DMS79 treated with DMSO at 0.1 percent for 48 hours (cell line): ENCODE results near the gene ZNF679.
"Not testable (repeated sequence)": the region's sequence is repeated elsewhere in the genome, so short reads cannot be mapped to it uniquely, and the experiment has no call there.

Experiments
- DNase-seq: peaks from one replicate; lab custom pipeline; 2025; lab: John Stamatoyannopoulos, UW

ZNF679 gene

DNA sequence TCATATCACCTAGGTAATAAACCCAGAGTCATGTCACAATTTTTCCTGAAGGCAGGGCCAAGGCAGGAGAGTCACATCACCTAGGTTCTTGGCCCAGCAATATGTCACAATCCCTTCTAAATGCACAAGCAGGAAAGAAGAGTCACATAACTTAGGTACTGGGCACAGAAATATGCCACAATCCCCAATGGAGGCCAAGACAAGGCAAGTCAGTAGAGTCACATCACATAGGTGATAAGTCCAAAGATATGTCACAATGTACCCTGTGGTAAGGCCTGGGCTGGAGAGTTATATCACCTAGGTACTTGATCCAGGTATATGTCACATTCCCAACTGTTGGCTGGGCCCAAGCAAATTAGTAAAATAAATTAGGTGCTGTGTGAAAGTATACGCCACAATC, at the start of gene ZNF679:
TSS of gene ZNF679 (plus strand) at position 301 of the 400 bp plus-strand sequence. CDS start 20,644 bp downstream, outside the sequence.
- DNase-seq = not testable (repeated sequence)

DNA sequence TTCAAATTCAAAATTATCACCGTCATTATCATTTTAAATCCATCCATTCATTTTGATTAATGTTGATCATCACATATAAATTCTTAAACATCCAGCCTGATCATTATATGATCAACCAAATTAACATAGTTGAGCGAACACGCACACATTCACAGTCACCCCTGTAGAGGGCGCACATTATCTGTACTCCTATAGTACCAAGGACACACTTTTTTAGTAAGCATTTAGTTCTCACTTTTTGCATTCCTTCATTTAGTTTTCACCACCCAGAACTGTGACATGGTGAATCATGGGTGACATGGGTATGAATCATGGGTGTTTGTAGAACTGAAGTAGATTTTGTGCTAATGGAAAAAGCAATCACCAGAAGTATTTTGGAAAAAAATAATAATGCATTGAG, 47.3 kb upstream of the ZNF679 start:
- no peak for DNase-seq

DNA sequence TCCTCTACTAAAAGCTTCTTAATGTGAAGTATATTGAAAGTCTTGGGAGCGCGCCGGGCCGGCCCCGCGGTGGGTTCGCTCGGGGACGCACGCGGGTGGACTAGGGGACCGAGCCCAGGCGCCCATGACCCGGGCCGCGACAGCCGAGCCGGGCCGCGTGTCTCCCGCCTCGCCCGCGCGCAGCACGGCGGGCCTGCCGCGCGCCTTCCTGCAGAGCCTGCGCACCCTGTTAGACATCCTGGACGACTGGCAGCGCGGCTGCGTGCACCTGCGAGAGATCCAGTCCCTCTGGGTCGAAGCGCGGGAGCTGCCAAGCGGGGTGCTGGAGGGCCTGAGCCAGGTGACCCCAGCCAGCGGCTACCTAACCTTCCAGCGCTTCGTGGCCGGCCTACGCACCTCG, 46.7 kb upstream of the ZNF679 start:
- DNase-seq = no peak

DNA sequence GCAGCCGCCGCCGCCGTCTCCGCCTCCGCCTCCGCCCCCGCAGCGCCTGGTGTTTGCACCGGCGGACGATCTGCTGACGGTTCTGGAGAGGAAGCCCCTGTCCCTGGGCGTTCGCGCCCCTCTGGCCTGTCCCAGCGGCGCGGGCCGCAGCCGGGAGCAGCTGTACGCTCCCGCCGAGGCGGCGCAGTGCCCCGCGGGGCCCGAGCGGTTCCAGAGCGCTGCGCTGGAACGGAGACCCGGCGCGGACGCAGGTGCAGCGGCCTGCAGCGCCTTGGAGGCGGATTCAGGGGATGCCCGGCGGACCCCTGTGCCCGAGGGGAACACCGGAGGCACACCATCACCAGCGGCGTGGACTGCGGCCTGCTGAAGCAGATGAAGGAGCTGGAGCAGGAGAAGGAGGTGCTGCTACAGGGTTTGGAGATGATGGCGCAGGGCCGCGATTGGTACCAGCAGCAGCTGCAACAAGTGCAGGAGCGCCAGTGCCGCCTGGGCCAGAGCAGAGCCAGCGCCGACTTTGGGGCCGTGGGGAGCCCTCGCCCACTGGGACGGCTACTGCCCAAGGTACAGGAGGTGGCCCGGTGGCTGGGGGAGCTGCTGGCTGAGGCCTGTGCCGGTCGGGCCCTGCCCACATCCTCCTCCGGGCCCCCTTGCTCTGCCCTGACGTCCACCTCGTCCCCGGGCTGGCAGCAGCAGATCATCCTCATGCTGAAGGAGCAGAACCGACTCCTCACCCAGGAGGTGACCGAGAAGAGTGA, 46.1 kb upstream of the ZNF679 start:
- DNase-seq = no peak

DNA sequence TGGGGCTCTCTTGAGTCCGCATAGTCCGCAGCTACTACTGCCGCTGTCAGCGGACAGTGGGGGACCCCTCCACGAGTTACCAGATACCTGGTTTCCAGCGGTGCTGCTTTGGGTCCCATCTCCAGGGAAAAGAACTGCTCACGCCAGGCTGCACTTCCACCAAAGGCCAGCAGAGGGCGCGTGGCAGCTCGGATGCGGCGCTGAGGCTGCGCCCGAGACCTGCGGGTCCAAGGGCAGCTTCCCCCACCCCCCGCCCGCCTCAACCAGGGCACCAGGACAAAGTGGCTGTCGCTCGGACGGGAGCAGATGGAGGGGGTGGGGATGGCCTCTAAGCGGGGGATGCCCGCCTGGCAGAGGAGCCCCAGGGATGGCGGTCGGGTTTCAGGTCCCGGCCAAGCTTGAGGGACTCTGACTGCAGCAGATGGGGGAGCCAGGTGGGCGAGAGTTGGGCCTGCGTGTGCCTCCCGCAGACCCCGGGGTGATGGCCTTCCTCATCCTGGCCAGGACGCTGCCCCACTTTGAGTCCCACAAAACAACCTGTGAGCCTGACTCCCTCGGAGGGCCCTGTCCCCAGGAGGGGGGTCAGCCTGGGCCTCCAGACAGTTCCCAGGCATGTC, 45.0 kb upstream of the ZNF679 start:
- no peak for DNase-seq

DNA sequence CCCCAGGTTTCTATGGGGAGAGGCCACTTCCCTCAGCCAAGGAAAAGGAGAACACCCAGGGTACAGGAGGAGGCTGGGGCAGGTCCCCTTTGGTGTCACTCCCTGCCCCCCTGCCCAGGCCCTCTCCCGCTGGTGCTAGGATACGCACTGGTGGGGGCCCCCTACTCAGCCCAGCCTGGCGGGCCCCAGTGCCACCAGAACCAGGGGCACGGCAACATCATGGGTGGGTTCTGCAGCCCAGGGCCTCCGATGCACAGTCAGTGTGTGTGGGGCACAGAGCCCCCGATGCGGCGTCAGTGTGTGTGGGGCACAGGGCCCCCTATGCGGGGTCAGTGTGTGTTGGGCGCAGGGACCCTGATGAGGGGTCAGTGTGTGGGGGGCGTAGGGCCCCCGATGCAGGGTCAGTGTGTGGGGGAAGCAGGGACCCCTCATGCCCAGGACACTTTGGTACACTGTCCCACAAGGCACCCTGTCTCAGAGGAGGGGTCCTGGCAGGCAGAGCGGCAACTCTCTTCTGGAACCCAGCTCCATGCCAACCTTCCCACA, 44.4 kb upstream of the ZNF679 start:
- DNase-seq = no peak

DNA sequence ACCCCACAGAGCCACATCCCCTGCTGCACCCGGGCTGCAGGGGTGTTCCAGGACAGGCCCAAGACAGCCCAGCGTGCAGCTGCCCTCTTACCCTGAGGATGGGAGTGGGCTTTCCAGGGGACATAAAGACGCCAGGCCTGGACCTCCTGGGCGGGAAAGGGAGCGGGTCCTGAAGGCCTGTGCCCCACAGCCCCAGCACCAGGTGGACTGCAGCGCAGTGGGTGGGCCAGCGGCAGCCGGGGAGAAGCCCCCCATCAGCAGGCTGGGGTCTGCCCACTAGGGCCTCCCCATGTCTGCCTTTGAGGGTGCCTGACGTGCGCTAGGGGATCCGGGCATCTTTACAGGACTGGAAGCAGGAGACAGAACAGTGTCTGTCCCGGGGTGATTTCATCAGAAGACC, 43.9 kb upstream of the ZNF679 start:
- DNase-seq = no peak

DNA sequence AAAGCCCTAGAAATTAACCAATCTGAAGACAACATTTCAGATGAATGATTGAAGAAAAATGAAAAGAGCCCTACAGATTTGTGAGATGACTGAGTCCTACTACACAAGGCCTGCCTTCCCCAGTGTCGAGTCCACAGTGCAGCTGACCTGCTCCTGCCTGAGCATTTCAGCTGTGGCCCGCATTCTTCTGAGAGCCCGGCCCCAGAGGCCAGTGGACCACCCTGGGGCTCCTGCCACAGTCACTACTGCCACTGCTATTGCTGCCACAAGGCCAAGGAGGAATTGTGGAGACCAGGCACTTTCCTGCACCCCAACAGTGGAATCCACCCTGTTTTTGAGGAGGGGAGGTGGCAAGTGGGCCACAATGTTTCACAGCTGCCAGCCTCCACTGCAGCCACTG, 40.9 kb upstream of the ZNF679 start:
- DNase-seq = no peak

DNA sequence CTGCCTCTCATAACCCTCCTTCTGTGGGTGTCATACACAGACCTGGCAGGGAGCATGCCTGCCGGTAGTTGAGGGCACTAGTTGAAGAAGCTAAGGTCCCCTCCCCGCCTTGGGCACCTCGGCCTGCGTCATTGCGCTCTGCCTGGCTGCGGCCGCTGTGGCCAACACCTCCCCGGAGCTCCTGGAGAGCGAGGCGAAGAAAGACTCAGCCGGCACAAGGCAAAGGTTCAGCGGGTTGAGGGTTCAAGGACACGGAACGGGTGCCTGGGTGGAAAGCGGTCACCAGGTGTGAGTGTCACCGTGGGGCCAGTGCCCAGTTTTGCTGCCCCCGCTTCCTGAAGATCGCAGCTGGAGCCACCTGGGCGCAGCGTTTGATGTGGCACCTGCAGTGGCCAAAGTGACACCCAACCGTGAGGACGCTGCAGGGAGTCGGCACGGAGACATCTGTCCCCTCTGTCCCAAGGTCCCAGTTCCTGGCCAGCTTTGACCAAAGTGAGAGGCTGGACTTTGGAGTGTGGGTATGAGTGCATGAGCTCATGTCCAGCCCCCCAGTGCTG, 36.0 kb upstream of the ZNF679 start:
- DNase-seq = no peak

DNA sequence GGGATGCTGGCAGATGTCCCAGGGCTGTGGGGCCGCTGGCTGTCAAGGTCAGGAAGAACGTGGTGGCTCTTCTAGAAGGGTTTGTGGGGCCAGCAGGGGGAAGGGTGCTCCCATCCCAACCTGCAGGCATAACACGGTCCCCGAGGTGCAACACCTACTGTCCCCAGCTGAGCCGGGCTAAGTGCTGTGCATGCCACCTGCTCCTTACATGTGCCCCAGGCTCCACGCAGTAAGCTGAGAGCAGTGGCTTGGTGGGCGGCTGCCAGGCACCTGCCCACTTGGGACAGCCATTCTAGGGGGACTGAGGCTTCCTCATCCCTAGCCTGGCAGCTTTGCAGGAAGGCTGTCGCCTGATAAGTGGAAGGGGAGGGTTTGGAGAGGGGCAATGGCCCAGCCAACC, 35.5 kb upstream of the ZNF679 start:
- no peak for DNase-seq

DNA sequence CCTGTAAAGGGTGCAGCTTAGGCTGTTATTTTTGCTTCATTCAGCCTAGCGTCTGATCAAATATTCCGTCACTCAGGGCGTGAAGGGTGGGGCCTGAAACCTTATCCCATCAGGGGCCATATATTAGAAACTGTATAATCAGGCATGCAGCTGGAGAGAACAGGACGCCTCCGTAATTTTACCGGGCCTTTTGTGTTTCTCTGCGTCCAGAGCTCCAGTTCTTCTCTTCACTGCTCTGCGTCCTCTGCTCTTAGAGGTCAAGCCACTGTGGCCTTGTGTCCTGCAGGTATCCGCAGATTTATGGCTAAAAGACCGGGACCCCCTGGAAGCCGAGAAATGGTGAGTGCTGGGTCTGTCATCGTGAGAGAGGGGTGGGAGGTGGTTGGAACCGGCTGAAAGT, 21.4 kb upstream of the ZNF679 start, which contains the start of gene ZNF735:
TSS of gene ZNF735 (plus strand) at position 301 of the 400 bp plus-strand sequence. CDS start at position 301, 0 bp downstream.
- DNase-seq = no peak

DNA sequence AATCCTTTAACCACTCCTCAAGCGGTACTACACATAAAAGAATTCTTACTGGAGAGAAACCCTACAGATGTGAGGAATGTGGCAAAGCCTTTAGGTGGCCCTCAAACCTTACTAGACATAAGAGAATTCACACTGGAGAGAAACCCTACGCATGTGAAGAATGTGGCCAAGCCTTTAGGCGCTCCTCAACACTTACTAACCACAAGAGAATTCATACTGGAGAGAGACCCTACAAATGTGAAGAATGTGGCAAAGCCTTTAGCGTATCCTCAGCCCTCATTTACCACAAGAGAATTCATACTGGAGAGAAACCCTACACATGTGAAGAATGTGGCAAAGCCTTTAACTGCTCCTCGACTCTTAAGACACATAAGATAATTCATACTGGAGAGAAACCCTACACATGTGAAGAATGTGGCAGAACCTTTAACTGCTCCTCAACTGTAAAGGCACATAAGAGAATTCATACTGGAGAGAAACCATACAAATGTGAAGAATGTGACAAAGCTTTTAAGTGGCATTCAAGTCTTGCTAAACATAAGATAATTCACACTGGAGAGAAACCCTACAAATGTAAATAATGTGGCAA, 8.5 kb upstream of the ZNF679 start:
- not testable (repeated sequence) for DNase-seq

DNA sequence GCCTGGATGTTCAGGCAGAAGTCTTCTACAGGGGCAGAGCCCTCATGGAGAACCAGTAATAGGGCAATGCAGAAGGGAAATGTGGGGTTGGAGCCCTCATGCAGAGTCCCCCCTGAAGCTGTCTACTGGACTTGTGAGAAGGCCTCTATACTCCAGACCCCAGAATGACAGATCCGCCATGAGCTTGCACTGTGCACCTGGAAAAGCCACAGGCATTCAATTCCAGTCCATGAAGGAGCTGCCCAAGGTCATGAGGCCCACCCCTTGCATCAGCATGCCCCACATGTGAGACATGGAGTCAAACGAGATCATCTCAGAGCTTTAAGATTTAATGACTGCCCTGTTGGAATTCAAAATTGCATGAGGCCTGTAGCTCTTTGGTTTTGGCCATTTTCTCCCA, 4.9 kb upstream of the ZNF679 start:
- no peak for DNase-seq

DNA sequence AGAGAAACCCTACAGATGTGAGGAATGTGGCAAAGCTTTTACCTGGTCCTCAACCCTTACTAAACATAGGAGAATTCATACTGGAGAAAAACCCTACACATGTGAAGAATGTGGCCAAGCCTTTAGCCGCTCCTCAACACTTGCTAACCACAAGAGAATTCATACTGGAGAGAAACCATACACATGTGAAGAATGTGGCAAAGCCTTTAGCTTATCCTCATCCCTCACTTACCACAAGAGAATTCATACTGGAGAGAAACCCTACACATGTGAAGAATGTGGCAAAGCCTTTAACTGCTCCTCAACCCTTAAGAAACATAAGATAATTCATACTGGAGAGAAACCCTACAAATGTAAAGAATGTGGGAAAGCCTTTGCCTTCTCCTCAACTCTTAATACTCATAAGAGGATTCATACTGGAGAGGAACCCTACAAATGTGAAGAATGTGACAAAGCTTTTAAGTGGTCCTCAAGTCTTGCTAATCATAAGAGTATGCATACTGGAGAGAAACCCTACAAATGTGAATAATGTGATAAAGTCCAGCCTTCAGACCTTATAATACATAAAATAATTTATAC, 38.2 kb downstream of the ZNF679 start:
- no peak for DNase-seq

DNA sequence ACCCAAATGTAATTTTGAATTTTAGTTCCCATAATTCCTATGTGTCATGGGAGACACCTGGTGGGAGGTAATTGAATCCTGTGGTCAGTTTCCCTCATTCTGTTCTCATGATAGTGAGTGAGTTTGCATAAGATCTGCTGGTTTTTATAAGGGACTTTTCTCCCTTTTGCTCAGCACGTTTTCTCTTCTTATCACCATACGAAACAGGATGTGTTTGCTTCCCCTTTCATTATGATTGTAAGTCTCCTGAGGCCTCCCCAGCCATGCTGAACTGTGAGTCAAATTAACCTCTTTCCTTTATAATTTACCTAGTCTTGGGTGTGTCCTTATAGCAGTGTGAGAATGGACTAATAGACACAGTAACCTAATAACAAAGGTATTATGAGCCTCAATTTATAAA, 49.4 kb downstream of the ZNF679 start:
- no peak for DNase-seq

DNA sequence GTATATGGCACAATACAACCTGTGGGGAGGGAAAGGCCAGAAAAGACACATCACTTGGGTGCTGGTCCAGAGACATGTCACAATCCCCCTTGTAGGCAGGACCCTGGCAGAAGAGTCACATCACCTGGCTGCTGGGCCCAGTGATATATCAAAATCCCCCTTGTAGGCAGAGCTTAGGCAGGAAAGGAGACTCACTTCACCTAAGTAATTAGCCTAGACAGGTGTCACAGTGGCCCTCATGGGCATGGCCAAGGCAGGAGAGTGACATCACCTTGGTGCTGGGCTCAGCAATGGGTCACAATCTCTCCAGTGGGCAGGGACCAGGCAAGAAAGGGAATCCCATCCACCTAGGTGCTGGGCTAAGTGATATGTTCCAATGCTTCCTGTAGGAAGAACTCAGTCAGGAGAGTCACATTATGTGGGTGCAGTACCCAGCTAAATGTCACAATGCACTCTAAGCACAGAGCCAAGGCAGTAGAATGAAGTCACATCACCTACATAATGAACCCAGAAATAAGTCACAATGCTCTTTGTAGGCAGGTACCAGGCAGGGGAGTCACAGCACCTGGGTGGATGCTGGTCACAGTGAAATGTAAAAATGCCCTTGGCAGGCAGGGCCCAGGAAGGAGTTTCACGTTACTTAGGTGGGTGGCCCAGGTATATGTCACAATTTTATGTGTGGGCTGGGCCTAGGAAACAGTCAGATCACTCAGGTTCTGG, 66.6 kb downstream of the ZNF679 start:
- DNase-seq = no peak

DNA sequence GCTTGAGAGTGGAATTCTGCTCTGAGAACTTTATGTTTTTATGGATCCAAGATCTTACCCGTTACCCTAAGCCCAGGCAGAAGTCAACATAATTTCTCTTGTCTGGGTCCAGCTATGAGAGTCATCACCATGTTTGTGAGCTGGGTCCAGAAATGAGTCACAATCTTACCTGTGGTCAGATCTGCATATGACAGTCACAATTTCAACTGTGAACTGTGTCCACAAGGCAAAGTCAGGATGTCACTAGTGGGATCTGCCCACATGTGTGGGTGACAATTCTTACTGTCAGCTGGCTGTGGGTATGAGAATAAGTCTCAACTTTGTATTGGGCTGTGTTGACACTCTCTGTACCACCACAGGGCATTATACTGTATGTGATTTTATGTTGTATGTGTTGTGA, 69.1 kb downstream of the ZNF679 start:
- DNase-seq = not testable (repeated sequence)

DNA sequence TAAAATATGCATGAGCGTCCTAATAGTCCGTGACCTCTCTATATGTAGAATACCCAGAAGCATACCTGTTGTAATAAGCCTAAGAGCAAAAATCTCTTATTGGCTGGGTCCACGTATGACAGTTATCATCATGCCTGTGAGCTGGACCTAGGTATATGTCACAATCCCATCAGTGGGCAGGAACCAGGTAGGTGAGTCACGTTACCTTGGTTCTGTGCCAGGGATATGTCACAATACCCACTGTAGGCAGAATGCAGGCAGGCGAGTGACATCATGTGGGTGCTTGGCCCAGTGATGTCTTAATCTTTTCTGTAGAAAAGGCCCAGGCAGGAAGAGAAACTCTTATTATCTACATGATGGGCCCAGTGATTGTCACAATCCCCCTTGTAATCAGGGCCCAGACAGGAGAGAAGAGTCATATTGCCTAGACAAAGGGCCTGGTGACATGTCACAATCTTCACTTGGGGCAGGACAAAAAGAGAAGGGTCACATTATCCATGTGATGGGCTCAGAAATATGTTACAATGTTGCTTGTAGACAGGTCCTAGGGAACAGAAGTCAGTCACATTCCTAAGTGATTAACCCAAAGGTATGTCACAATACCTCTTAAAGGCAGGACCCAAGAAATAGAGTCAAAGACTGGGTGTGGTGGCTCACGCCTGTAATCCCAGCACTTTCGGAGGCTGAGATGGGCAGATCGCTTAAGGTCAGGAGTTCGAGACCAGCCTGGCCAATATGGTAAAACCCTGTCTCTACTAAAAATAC, 72.5 kb downstream of the ZNF679 start:
- no peak for DNase-seq

DNA sequence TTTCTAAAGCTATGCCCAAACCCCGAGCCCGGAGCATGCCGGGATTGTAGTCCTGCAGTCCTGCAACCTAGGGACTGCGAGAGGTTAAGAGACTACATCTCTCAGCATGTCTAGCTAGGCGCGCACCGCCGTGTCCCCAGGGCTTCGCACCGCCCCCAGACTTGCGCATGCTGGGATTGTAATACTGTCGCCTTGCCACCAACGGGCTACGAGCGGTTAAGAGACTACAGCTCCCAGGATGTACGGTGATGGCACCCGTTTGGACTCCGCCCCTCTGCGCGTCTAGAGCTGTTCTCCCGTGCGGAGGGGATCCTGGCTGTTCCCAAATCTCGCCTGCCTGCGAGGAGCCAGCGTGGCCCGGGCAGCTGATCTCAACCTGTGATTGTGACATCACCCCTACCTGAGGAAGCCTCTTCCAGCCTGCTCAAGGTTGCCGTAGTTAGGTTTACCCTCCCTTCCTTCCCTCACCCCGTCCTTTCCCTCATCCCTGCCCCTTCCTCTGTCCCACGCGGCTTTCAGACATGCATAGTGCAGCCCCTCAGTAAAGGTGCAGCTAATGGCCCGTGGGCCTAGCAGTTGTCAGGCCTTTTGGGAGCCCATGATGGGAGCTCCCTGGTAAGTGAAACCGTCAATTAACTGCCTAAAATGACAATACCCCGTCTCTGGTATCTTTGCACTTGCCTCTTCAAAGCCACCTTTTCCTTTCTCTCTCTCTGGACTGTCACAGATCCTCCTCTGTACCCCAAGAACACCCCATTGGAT, 79.2 kb downstream of the ZNF679 start:
- DNase-seq = peak; percentile 92

DNA sequence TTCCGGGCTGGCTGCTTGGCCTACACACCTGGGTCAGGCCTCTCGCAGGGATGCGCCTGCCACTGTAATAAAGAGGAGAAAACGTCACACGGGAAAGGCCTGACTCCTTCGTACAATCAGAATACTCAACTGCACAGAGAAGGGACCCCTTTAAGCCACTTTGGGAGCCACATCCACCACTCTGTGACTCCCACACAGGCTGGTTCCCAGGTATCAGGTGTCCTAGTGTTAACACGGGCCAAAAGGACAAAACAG, 79.7 kb downstream of the ZNF679 start:
- no peak for DNase-seq
